CD14-positive monocyte (primary cell): ENCODE measurements around the gene CIITA. TPM values are rescaled to one million over a fixed set of nuclear protein-coding genes. Genes with fewer than 3 reads are reported as not detected.

Source experiments
- DNase-seq, 3 donors: peaks; one replicate each; pipeline ENCODE4 v3.0.0-alpha.2; 2011 to 2022
- H2AFZ ChIP-seq: 2 replicates; pipeline ENCODE4 v1.6.0; 2012; ENCODE audit warnings: mild to moderate bottlenecking, low read depth, low read length, inconsistent platforms; ENCODE audit not compliant: insufficient read depth, poor library complexity, severe bottlenecking
- H3K27ac ChIP-seq, 2 donors: 1 replicate in 1 of 2; 2 replicates in 1 of 2; pipeline ENCODE4 v1.5.1; 2012 to 2013; ENCODE audit warnings: low read length in 2 of 2, control low read depth in 1 of 2, inconsistent platforms in 1 of 2, low read depth in 1 of 2, mild to moderate bottlenecking in 1 of 2
- H3K27me3 ChIP-seq, 2 donors: one replicate each; pipeline versions ENCODE4 v1.6.0 to v1.6.1; 2011 to 2013; ENCODE audit warnings: low read length in 2 of 2; ENCODE audit not compliant: control insufficient read depth in 2 of 2, insufficient read depth in 2 of 2
- H3K36me3 ChIP-seq, 2 donors: replicated peaks in 1 of 2; 1 replicate in 1 of 2; 2 replicates in 1 of 2; pipeline versions ENCODE4 v1.5.1 to v1.6.1; 2012 to 2013; ENCODE audit warnings: low read length in 2 of 2, control low read depth in 1 of 2, inconsistent platforms in 1 of 2, mild to moderate bottlenecking in 1 of 2; ENCODE audit not compliant: insufficient read depth in 2 of 2, control insufficient read depth in 1 of 2
- H3K4me1 ChIP-seq, 2 donors: 1 replicate in 1 of 2; 2 replicates in 1 of 2; pipeline versions ENCODE4 v1.5.1 to v1.6.1; 2012 to 2013; ENCODE audit warnings: low read length in 2 of 2, control low read depth in 1 of 2, inconsistent platforms in 1 of 2, mild to moderate bottlenecking in 1 of 2, moderate library complexity in 1 of 2; ENCODE audit not compliant: insufficient read depth in 2 of 2, control insufficient read depth in 1 of 2
- H3K4me2 ChIP-seq: replicated peaks from 2 replicates; pipeline ENCODE3; 2012; ENCODE audit warnings: low read length, moderate library complexity, mild to moderate bottlenecking; ENCODE audit not compliant: poor library complexity, severe bottlenecking; ENCODE audit errors: extremely low read depth
- H3K4me3 ChIP-seq, 3 experiments: fragments of 200-600 bp in 1 of 3; sonication (generic) in 1 of 3; replicated peaks in 1 of 3; 1 replicate in 2 of 3; 2 replicates in 1 of 3; pipeline ENCODE4 v1.5.1; 2011 to 2013; ENCODE audit warnings: low read length in 3 of 3, mild to moderate bottlenecking in 3 of 3, control low read depth in 2 of 3, low read depth in 2 of 3, inconsistent platforms in 1 of 3, moderate library complexity in 1 of 3
- H3K79me2 ChIP-seq: 2 replicates; pipeline ENCODE4 v1.6.0; 2012; ENCODE audit warnings: mild to moderate bottlenecking, control low read depth, inconsistent platforms, low read length, moderate library complexity; ENCODE audit not compliant: insufficient read depth
- H3K9ac ChIP-seq: 2 replicates; pipeline ENCODE4 v1.6.0; 2017; ENCODE audit warnings: low read length, mild to moderate bottlenecking; ENCODE audit not compliant: insufficient read depth, poor library complexity, severe bottlenecking
- H3K9me3 ChIP-seq, 2 donors: replicated peaks in 1 of 2; 1 replicate in 1 of 2; 2 replicates in 1 of 2; pipeline versions ENCODE4 v1.5.1 to v1.6.1; 2012 to 2013; ENCODE audit warnings: low read length in 2 of 2, control low read depth in 1 of 2; ENCODE audit not compliant: control insufficient read depth in 1 of 2, insufficient read depth in 1 of 2
- H4K20me1 ChIP-seq: 2 replicates; pipeline ENCODE4 v1.6.0; 2012; ENCODE audit warnings: mild to moderate bottlenecking, low read length, control low read depth, moderate library complexity; ENCODE audit not compliant: insufficient read depth
- H3K27ac Mint-ChIP-seq, 7 donors: one replicate each; pipeline ENCODE4 v1.8.0; 2020; ENCODE audit warnings: mild to moderate bottlenecking in 7 of 7, mixed read lengths in 7 of 7, moderate library complexity in 6 of 7, inconsistent platforms in 2 of 7
- H3K27me3 Mint-ChIP-seq, 3 donors: one replicate each; pipeline ENCODE4 v1.8.0; 2021 to 2022; ENCODE audit warnings: low read depth in 3 of 3, mild to moderate bottlenecking in 3 of 3, mixed read lengths in 3 of 3, moderate library complexity in 3 of 3, inconsistent platforms in 1 of 3
- H3K36me3 Mint-ChIP-seq, 2 donors: one replicate each; pipeline ENCODE4 v1.8.0; 2020; ENCODE audit warnings: mixed read lengths in 2 of 2, inconsistent platforms in 1 of 2, mild to moderate bottlenecking in 1 of 2
- H3K4me1 Mint-ChIP-seq: one replicate; pipeline ENCODE4 v1.8.0; 2020; ENCODE audit warnings: mild to moderate bottlenecking, mixed read lengths
- H3K4me3 Mint-ChIP-seq, 2 donors: one replicate each; pipeline ENCODE4 v1.8.0; 2020; ENCODE audit warnings: mild to moderate bottlenecking in 2 of 2, mixed read lengths in 2 of 2, moderate library complexity in 1 of 2
- H3K9me3 Mint-ChIP-seq, 7 donors: one replicate each; pipeline ENCODE4 v1.8.0; 2020 to 2022; ENCODE audit warnings: mixed read lengths in 7 of 7, mild to moderate bottlenecking in 6 of 7, moderate library complexity in 6 of 7, inconsistent platforms in 2 of 7
- WGBS: methylation state at CpG from one replicate; pipeline ENCODE4 v1.1.5; 2013; ENCODE audit warnings: missing lambda C conversion rate; ENCODE audit not compliant: insufficient coverage; 5-methylcytosine and 5-hydroxymethylcytosine counted together
- intact Hi-C, 2 donors: fragments of 100-400 bp; cut with micrococcal nuclease; formaldehyde crosslinking; loops; one replicate each; pipeline versions ENCODE4 v1.15.0 to v1.15.1; 2023
- polyA plus RNA-seq, 3 donors: library from polyadenylated mRNA; depleted of rRNA in 1 of 3; unstranded in 2 of 3; stranded (reverse) in 1 of 3; fragments of 300-500 nt in 2 of 3; fragments of >200 nt in 1 of 3; fragmentation: Illumina TruSeq in 2 of 3; gene quantifications; 1 replicate in 2 of 3; 2 replicates in 1 of 3; pipeline ENCODE4 v1.2.3, GENCODE V29; 2012 to 2021
- TF ChIP-seq, protein P1 (sequence below): fragments of 200-600 bp; IDR thresholded peaks from one replicate; pipeline ENCODE4 v1.8.0; 2022; ENCODE audit warnings: antibody characterized with exemption, mild to moderate bottlenecking

Gene CIITA
- polyA plus RNA-seq, 3 donors, result 15.6 to 178 (median 22.1) TPM

DNA sequence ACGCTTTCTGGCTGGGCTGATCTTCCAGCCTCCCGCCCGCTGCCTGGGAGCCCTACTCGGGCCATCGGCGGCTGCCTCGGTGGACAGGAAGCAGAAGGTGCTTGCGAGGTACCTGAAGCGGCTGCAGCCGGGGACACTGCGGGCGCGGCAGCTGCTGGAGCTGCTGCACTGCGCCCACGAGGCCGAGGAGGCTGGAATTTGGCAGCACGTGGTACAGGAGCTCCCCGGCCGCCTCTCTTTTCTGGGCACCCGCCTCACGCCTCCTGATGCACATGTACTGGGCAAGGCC, 30.7 kb downstream of the CIITA start:
- WGBS, result 93% methylated on average over 21 of the region's 21 CpGs
- Histone ChIP-seq H3K4me3 (no peak overlapping the region), H3K27ac (no peak overlapping the region), H4K20me1 (peaks cover 99% of the 10 kb centered on the region), H3K27me3 (no peaks in the 10 kb centered on the region), H2AFZ (no peak overlapping the region), H3K79me2 (no peaks in the 10 kb centered on the region), H3K4me1 (no peaks in the 10 kb centered on the region), H3K9ac (no peak overlapping the region), H3K4me2 (no peak overlapping the region), H3K36me3 (peaks cover 99 to 100% of the 10 kb centered on the region in 2 donors), H3K9me3 (peaks cover 0 to under 1% of the 10 kb centered on the region in 2 donors)
- H3K4me3 Mint-ChIP-seq, result no peak overlapping the region
- H3K27me3 Mint-ChIP-seq, result no peaks in the 10 kb centered on the region
- TF ChIP-seq, protein P1, sequence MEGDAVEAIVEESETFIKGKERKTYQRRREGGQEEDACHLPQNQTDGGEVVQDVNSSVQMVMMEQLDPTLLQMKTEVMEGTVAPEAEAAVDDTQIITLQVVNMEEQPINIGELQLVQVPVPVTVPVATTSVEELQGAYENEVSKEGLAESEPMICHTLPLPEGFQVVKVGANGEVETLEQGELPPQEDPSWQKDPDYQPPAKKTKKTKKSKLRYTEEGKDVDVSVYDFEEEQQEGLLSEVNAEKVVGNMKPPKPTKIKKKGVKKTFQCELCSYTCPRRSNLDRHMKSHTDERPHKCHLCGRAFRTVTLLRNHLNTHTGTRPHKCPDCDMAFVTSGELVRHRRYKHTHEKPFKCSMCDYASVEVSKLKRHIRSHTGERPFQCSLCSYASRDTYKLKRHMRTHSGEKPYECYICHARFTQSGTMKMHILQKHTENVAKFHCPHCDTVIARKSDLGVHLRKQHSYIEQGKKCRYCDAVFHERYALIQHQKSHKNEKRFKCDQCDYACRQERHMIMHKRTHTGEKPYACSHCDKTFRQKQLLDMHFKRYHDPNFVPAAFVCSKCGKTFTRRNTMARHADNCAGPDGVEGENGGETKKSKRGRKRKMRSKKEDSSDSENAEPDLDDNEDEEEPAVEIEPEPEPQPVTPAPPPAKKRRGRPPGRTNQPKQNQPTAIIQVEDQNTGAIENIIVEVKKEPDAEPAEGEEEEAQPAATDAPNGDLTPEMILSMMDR, result no peak
- intact Hi-C loops, result loop anchor here in 1 of 2 donors (5.0 kb wide), 1 partner anchor 50 kb away; no protein-coding TSS in a partner anchor
- H3K9me3 Mint-ChIP-seq, result peaks cover 0 to 5% (median 3%) of the 10 kb centered on the region in 7 donors
- no peak for DNase-seq
- H3K4me1 Mint-ChIP-seq, result no peaks in the 10 kb centered on the region
- H3K36me3 Mint-ChIP-seq, result peaks cover 86 to 96% of the 10 kb centered on the region in 2 donors
- H3K27ac Mint-ChIP-seq, result no peak overlapping the region

DNA sequence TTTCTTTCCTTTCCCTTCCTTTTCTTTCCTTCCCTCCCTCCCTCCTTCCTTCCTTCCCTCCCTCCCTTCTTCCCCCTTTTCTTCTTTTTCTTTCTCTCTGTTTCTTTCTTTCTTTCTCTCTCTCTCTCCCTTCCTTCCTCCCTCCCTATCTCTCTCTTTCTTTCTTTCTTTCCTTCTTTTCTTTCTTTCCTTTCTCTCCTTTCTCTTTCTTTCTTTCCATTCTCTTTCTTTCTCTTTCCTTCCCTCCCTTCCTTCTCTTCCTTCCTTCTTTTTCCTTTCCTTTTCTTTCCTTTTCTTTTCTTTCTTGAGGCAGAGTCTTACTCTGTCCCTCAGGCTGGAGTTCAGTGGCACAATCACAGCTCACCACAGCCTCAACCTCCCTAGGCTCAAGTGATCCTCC, 34.3 kb downstream of the CIITA start:
- Histone ChIP-seq H3K4me1 (no peaks in the 10 kb centered on the region), H2AFZ (no peak overlapping the region), H3K4me3 (no peak overlapping the region), H3K9ac (no peak overlapping the region), H3K4me2 (no peak overlapping the region), H3K27ac (no peak overlapping the region), H3K79me2 (no peaks in the 10 kb centered on the region), H4K20me1 (peaks cover 94% of the 10 kb centered on the region), H3K27me3 (no peaks in the 10 kb centered on the region), H3K9me3 (no peaks in the 10 kb centered on the region), H3K36me3 (peaks cover 94 to 100% of the 10 kb centered on the region in 2 donors)
- Mint-ChIP-seq H3K27me3 (no peaks in the 10 kb centered on the region), H3K27ac (peak overlapping the region in 5 of 7 donors; percentile 4 to 88 (median 38)), H3K36me3 (peaks cover 81 to 94% of the 10 kb centered on the region in 2 donors), H3K4me3 (no peak overlapping the region), H3K4me1 (peaks cover 4% of the 10 kb centered on the region), H3K9me3 (no peaks in the 10 kb centered on the region)
- intact Hi-C loops, result no loop called here
- TF ChIP-seq, protein P1, result no peak
- DNase-seq, result no peak
